Measurements from ENCODE around the gene IL31.
"Not testable (repeated sequence)": the region's sequence is repeated elsewhere in the genome, so short reads cannot be mapped to it uniquely, and the experiment has no call there.

The IL31 gene

DNA sequence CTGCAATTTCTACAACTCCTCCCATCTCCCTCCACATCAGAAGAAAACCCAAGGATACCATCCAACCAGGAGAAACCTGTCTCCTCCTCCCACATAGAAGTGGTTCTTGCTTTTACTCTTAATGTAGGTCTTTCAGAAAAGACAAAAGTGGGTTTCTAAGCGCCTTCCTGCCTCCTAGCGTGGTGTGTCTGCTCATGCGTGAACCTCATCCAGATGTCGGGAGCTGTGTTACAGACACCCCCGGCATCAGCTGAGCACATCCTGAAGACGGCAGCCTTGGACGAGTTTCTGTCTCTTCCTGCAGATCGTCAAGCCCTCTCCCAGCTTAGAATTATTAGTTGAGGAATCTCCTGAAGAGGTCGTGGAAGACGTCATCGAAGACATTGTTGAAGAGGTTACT, 18.4 kb upstream of the IL31 start:
- DNase-seq (ENCODE audit: low spot score) = no peak

DNA sequence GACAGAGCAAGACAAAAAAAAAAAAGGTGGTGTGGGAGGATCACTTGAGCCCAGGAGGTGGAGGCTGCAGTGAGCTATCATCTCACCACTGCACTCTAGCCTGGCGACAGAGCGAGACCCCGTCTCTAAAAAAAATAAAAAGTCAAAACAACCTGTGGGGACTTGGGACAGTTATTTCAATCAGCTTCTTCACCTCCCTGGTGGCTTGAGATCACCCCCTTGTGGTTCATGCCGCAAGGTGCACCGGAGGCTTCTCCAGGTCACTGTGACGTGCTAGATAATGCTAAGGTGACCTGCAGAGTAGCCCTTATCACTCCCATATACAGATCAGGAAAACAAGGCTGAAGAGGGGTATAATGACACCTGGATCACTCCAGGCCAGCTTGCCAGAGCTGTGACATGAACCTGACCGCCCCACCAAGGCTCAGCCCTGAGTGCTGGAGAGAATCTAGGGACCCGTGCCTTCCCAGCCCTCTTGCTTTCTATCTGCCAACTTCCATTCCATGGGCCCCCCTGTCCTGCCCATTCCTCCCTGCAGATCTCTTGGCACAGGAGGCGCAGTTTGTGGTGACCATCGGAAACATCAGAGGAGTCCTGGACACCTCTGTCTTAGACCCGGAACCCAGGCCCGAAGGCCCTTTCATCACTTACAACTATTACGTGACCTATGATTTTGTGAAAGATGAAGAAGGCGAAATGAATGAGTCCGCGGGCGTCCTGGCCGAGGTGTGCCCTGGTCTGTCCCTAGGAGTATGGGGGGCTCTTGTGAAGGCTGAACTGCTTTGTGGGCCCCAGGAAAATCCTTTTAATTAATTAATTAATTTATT, 17.0 kb upstream of the IL31 start:
- no peak for DNase-seq (ENCODE audit: low spot score)

DNA sequence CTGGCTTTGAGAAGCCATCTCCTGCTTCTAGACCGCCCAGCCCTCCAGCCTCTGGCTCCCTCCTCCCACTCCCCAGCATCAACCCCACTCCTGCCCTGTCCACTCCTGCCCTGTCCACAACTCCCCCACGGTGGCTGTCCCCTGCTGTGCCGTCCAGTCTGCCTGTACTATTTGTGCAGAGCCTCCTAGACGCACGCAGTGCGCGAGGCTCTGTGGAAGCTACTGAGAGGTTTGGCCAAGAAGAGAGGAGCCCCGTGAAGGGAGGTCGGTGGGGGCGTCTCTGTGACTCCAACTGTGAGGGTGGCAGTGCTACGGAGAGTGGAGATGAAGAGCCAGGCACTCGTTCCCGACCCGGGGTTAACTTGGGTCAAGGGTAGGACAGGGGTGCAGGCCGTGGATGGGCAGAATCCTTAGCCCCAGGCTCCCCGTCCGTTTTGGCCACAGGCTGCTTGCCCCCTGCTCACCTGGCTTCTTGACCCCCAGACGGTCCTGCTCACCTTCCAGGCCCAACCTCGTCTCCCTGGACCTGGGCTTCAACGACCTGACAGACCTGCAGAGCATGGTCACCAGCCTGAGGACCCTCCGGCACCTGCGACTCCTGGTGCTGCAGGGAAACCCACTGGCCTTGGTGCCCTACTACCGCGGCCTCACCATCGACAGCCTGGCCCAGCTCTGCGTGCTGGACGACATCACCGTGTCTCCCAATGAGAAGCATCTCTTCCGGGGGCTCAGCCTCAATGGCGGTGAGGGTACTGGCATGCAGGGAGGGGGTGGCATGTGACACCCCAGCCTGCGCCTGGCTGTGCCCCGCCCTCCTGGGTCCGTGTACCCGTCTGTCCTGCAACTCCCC, 15.8 kb upstream of the IL31 start:
- no peak for DNase-seq (ENCODE audit: low spot score)

DNA sequence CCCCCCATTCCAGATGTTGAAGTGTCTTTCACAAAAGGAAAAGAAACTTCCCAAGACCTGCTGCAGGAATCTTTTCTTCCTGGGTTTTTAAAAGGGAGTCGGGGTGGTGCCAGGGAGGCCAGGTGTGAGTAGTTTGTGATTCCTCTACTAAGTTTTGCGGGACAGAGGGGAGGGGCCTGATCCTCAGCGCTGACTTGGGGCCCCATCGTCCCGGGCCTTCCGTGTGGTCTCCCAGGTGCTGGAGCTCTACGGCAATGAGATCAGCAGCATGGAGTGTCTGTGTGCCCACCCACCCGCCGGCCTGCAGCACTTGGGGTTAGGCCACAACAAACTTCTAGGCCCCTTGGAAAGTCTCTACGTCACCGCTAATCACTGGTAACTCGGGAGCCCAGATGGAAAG, 13.4 kb upstream of the IL31 start:
- DNase-seq (ENCODE audit: low spot score) = no peak

DNA sequence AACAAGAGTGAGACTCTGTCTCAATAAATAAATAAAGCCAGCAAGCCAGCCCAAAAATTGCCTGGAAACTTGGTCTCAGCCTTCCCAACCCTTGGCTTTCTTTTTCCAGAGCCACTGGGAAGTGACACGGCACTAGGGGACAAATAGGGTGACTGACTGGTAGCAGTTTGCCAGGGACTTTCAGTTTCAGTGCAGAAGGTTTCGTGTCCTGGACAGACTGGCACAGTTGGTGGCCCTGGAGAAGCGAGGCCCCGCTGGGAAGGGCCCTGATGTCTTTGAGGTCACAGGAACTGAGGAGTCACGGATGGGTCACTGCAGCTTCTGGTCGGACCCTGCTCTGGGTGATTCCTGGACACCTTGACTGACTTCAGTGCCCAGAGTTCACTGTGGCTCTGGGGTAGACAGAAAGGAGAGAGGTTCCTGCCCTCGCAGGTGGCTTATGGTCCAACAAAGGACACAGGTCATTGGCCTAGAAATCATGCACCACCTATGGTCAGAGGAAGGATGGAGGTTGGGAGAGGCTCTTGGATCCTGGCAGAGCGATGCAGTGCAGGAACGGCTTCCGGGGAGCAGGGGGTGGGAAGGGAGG, 11.6 kb upstream of the IL31 start:
- no peak for DNase-seq (ENCODE audit: low spot score)

DNA sequence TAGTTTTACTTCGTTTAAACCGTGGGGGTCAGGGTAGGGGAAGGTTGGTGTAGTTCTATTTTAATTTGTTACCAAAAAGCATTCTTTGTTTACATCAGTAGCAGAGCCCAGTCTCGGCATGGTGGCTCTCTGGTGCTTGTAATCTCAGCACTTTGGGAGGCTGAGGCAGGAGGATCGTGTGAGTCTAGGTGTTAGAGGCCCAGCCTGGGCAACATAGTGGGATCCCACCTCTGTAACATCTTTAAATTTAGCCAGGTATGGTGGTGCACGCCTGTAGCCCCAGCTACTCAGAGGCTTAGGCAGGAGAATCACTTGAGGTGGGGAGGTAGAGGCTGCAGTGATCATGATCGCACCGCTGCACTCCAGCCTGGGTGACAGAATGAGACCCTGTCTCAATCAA, 11.1 kb upstream of the IL31 start:
- no peak for DNase-seq (ENCODE audit: low spot score)

DNA sequence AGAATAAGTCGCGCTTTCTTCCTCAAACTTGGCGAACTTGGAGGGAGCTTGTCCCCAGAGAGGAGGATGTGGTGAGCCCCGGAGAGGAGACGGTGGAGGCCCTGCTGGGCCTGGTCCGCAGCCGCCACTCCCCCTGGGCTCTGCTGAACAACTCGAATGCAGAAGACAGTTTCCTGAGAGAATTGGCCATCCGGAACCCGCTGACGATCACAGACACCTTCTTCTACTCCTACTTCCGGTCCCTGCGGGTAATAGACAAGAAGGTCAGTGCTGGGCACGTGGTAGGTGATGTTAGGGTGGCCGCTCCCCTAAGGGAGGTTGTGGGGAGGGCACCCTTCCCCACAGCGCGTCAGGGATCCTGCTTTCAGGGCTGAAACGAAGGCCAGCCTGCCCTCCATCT, 10.5 kb upstream of the IL31 start:
- DNase-seq (ENCODE audit: low spot score) = no peak

DNA sequence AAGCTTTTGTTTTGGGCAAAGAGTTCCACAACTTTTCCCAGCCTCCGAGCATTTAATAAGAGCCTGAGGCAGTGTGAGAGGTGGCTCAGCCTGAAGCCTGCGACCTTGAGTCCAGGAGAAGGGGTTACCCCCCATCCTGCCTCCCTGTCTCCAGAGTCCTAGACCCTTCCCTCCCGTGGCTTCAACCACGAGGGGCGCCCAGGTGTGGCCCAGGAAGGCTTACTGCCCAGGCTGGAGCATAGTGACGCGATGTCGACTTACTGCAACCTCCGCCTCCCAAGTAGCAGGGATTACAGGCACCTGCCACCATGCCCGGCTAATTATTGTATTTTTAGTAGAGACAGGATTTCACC, 9.5 kb upstream of the IL31 start:
- DNase-seq (ENCODE audit: low spot score) = no peak

DNA sequence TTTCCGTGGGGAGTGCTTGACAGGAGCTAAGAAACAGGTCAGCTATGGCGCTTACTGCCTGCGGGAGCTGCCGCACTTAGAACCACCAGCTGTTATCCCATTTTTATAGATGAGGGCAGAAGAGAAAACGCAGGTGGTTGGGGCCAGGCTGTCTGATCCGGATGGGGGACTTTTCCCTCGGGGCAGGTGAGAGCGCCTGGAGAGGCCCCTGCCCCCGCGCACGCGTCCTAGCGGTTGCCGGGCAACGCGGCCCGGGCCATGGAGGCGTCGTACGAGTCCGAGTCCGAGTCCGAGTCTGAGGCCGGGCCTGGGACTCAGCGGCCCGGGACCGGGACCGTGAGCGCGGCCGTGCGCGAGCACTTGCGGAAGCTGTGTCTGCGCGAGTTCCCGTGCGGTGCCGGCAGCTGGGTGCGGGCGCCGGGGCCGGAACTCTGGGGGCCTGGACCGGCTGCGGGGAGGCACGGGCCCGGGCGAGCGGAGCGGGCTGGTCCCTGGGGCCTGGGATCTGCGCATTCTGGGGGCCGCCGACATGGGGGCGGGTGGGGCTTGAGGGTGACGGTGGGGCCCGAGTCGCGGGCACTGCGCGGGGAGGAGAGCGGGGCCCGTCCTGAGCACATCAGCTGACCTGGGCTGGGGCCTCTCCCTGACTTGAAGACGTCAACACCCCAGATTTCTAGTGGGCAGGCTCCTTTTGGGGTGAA, 9.0 kb upstream of the IL31 start, which contains the start of gene LRRC43:
LRRC43 (plus strand) TSS at position 237 of the 701 bp plus-strand sequence; CDS start at position 259, 22 bp downstream.
- no peak for DNase-seq (ENCODE audit: low spot score)

DNA sequence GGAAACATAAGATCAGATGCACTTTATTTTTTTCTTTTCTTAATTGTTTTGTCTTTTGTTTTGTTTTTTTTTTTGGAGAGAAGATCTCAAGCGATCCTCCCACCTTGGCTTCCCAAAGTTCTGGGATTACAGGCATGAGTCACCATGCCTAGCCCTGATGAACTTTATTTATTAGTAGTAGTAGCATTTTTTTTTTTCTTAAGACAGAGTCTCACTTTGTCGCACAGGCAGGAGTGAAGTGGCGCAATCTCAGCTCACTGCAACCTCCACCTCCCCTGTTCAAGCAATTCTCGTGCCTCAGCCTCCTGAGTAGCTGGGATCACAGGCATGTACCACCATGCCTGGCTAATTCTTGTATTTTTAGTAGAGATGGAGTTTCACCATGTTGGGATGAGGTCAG, 2.5 kb upstream of the IL31 start:
- not testable (repeated sequence) for DNase-seq (ENCODE audit: low spot score)

DNA sequence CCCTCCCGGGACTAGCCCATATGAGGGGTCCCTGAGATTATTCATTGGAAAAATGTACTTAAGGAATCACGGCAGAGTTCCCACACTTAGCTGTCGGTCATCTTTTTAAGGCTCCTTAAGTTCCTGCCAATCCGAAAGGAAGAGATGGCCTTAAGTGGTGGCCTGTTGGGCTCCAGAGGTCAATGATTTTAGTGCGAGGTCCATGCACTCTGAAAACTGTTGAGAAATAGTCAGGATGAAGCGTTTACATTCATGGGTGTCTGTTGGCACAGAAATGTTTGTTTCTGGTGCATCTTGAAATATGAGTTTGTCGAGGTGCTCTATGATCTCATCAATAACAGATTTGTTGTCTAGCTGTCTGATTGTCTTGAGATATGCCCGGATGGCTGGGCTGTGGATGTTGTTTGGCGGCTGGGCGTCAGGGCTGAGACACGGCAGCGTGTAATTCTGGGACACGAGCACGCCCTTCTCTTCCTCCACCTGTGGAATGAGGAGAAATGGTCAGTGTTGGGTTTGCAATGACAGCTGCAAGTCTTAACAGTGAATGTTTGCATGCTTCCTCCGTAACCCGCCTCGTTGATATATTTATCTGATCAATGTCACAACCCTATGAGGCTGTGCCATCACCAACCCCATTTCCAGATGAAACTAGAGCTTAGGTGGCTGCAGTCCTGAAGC, 1.6 kb downstream of the IL31 start:
- no peak for DNase-seq (ENCODE audit: low spot score)

DNA sequence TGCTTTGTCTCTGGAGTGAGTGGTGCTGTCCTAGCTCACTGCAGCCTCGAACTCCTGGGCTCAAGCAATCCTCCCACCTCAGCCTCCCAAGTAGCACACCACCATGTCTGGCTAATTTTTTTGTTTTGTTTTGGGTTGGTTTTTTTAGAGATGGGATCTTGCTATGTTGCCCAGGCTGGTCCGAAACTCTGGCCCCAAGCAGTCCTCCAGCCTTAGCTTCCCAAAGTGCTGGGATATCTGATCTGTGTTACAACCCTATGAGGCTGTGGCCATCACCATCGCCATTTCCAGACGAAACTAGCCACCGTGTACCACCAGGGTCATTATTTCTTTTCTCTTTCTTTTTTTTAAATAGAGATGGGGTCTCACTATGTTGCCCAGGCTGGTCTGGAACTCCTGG, 2.6 kb downstream of the IL31 start:
- no peak for DNase-seq (ENCODE audit: low spot score)

DNA sequence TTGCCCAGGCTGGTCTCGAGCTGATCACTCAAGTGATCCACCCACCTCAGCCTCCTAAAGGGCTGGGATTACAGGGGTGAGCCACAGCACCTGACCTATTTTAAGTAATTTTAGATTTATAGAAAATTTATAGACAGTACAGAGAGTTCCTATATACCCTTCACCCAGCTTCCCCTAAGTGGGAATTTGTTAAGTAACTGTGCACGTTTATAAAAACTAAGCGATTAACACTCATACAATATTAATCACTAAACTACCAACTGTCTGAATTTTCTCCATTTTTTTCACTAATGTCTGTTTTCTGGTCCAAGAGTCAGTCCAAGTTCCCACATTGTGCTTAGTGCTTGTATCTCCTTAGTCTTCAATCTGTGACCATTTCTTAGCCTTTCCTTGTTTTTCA, 5.5 kb downstream of the IL31 start:
- no peak for DNase-seq (ENCODE audit: low spot score)

DNA sequence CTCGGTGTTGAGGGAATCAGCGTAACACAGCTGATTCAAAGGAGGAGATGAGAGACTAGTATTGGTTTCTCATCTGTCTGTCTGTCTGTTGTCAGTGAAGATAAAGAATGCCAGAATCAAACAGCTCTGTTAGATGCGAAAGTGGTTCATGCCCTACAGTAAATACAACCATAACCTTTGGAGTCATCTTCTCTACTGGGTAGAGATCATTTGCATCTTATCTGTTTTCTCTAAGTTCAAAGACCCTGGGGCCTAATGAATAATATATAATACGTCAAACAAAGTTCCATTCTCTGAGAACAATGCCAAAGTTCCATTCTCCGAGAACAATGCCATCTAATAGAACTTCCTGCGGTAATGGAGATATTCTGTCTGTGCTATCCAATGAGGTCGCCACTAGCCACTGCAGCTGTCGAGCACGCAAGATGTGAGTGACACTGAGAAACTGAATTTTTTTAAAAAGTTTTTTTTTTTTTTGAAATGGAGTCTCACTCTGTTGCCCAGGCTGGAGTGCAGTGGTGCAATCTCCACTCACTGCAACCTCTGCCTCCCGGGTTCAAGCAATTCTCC, 6.6 kb downstream of the IL31 start:
- DNase-seq (ENCODE audit: low spot score) = no peak

DNA sequence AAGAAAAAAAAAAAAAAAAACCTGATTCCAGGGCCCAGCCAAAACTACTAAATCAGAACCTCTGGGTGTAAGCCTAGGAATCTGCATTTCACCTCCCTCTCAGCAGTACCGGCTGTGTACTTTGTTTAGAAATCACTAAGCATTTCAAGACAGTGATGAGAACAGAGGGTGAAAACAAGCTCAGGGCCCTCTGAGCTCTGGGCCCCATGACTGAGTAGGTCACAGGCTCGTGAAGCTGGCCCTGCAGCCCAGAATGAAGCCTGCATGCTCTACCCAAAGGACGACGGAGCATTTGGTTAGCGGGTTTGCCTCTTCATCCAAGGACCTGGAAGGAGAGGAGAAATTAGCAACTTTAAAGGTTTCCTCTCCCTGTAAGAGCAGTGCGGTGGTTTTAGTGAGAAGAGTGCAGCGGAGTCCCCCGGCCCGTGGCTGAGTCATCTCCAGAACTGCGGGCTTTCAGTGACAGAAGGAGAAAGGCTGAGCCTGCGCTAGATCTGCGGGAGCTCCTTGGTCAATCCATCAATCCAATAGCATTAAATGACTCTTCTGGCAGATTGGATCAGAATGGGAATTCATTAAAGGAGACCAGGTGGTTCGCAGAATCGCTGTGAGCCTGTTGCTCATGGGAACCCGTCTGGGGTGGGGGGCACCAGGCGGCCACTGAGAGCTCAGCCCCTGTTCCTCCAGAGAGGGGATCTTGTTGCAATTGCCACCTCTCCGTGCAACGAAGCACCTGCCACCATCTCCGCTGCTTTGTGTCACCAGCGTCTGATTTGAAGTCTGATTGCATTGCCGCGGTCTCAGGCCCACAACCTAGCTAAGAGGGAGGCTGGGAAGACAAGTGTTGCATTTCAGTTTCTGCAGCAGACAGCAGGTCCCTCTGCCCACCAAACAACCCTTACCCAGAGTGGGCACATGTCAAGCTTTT, 7.3 kb downstream of the IL31 start:
- no peak for DNase-seq (ENCODE audit: low spot score)

DNA sequence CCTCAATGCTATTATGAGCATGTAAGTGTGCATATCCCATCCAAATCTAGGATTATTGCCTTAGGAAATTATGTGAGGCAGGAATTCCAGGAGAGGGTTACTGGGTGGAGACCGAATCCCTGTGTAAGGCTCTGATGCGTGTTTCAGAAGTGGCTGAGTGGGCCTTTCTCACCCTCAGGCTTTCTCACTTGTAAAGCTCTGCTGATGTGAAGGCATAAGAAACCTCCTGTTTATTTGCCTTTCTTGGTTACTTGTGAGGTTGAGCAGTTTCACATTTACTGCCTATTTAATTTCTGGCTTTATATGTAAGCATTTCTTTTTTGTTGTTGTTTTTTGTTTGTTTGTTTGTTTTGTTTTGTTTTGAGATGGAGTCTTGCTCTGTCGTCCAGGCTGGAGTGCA, 11.0 kb downstream of the IL31 start:
- no peak for DNase-seq (ENCODE audit: low spot score)

DNA sequence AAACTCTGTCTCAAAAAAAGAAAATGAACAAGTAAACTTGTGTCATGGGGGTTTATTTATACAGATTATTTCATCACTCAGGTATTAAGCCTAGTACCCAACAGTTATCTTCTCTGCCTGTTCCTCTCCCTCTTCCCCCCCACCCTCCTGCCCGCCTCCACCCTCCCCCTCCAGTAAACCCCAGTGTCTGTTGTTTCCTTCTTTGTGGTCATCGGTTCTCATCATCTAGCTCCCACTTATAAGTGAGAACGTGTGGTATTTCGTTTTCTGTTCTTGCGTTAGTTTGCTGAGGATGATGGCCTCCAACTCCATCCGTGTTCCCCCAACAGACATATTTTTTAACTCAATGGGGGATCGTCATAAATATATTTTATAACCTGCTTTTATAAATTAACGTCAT, 12.3 kb downstream of the IL31 start:
- no peak for DNase-seq (ENCODE audit: low spot score)

DNA sequence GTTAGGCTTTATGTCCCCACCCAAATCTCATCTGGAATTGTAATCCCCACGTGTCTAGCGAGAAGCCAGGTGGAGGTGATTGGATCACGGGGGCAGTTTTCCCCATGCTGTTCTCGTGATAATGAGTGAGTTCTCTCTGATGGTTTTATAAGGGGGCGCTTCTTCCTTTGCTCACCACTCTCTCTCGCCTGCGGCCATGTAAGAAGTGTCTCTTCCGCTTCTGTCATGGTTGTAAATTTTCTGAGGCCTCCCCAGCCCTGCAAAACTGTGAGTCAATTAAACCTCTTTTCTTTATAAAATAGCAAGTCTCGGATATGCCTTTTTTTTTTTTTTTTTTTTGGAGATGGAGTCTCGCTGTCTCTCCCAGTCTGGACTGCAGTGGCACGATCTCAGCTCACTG, 13.3 kb downstream of the IL31 start:
- DNase-seq (ENCODE audit: low spot score) = no peak

DNA sequence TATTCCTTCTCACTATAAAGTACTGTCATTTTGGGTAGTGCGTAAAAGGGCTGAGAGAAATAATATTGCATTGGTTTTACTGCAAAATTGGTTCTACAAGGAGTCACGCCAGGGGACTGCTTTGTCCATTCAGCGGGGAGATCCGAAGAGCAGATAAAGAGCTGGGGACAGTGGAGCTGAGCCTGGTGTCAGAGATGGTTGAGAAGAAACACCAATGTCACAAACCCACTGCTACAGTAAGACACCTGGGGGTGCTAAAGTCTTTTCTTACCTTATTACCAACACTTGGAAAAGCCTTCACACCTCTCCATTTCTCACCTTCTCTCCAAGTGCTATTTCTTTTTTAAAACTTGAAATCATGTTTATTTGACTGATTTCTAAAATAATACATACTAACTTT, 14.1 kb downstream of the IL31 start:
- DNase-seq (ENCODE audit: low spot score) = no peak

DNA sequence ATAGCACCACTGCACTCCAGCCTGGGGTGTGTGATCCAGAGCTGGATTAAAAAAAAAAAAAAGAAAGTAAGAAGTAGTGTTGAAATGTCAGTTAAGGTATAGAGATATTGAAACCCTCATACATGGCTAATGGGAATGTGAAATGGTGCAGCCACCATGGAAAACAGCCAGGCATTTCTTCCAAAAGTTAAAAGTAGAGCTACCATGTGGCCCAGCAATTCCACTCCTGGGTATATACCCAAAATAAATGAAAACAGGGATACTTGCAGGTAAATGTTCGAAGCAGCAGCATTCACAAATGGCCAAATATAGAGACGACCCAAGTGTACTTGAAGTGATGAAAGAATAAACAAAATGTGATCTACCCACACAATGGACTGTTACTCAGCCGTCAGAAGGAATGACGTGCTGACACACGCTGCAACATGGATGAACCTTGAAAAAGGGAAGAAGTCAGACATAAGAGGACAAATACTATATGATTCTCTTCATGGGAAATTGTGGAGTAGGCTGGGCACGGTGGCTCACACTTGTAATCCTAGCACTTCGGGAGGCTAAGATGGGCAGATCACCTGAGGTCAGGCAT, 15.2 kb downstream of the IL31 start:
- no peak for DNase-seq (ENCODE audit: low spot score)
